ENCODE measurements around the gene MBNL2. TPM values are rescaled to one million over a fixed set of nuclear protein-coding genes. Genes with fewer than 3 reads are reported as not detected.

MBNL2 gene
- 10 to 100 TPM; 33.0 to 36.2 TPM for total RNA-seq
- polyA plus RNA-seq: 10 to 100 TPM; 20.1 to 23.7 TPM

- H3K4me3 Mint-ChIP-seq: peak within 1 kb of the TSS; percentile 91 to 96 (median 94)
Measured at GRCh38 chr13:97221989-97222700, at the start of gene MBNL2. Gene MBNL2 (plus strand): TSS chr13:97222333. CDS start chr13:97276236, 53,903 bp downstream.

GRCh38 chr13:97174638-97175037 lies 47.5 kb upstream of the MBNL2 start:
- ChIA-PET CTCF (ENCODE audit: partially characterized antibody) (no interaction called here), POLR2A (ENCODE audit: partially characterized antibody) (no interaction called here)
- peaks cover 3 to 12% of the 10 kb centered on the region in 2 donors for H3K27me3 Mint-ChIP-seq
- no peak overlapping the region for H3K27ac Mint-ChIP-seq
- Histone ChIP-seq H3K9me3 (ENCODE audit: control insufficient read depth in 1 of 2, low read length in 2 of 2) (no peaks in the 10 kb centered on the region), H3K4me1 (ENCODE audit: insufficient read depth, low read length) (no peaks in the 10 kb centered on the region), H3K4me3 (ENCODE audit: low read length in 2 of 2) (no peak overlapping the region), H3K36me3 (ENCODE audit: insufficient read depth, low read length) (no peaks in the 10 kb centered on the region), H3K27ac (ENCODE audit: low read depth, low read length) (no peak overlapping the region), H3K27me3 (ENCODE audit: insufficient read depth, low read length) (no peaks in the 10 kb centered on the region)
- DNase-seq: no peak
- no peaks in the 10 kb centered on the region for H3K36me3 Mint-ChIP-seq
- intact Hi-C loops (cut with micrococcal nuclease): no loop called here
- peaks cover 0 to 6% (median 2%) of the 10 kb centered on the region in 8 donors for H3K9me3 Mint-ChIP-seq
- H3K4me1 Mint-ChIP-seq: peaks cover 0 to 2% (median 0%) of the 10 kb centered on the region in 4 donors
- no peak overlapping the region for H3K4me3 Mint-ChIP-seq

More at GRCh38 chr13:97221989-97222700, at the start of gene MBNL2:
- H3K27ac ChIP-seq (ENCODE audit: low read depth, low read length): peak within 1 kb of the TSS; percentile 90
- no peaks in the 10 kb centered on the region for H3K27me3 ChIP-seq (ENCODE audit: insufficient read depth, low read length)
- peaks cover 42% of the 10 kb centered on the region for H3K4me1 ChIP-seq (ENCODE audit: insufficient read depth, low read length)
- ChIA-PET POLR2A (ENCODE audit: partially characterized antibody) (interaction anchor here (1.0 to 7.0 kb wide), 7 partner anchors 8 to 212 kb away, joined by 3 to 85 read pairs (median 4); partner anchors contain the start of gene RAP2A), CTCF (ENCODE audit: partially characterized antibody) (interaction anchor here (1.3 to 7.8 kb wide), 7 partner anchors 10 to 211 kb away, joined by 3 to 72 read pairs (median 11); partner anchors contain the start of gene RAP2A)
- peak within 1 kb of the TSS; percentile 96 to 99 (median 98) for H3K27ac Mint-ChIP-seq
- no peaks in the 10 kb centered on the region for H3K9me3 Mint-ChIP-seq
- H3K36me3 Mint-ChIP-seq: peaks cover 0 to 18% of the 10 kb centered on the region in 2 donors
- peak within 1 kb of the TSS; percentile 49 to 76 for H3K4me3 ChIP-seq (ENCODE audit: low read length in 2 of 2)
- intact Hi-C loops (cut with micrococcal nuclease): loop anchor here (1.0 to 5.0 kb wide), 3 partner anchors 17 to 755 kb away; no protein-coding TSS in a partner anchor
- peak; percentile 82 to 95 (median 84) for DNase-seq
- H3K36me3 ChIP-seq (ENCODE audit: insufficient read depth, low read length): no peaks in the 10 kb centered on the region
- H3K27me3 Mint-ChIP-seq: no peaks in the 10 kb centered on the region
- H3K9me3 ChIP-seq (ENCODE audit: control insufficient read depth in 1 of 2, low read length in 2 of 2): no peaks in the 10 kb centered on the region
- H3K4me1 Mint-ChIP-seq: peaks cover 25 to 52% (median 34%) of the 10 kb centered on the region in 4 donors

- intact Hi-C loops (cut with micrococcal nuclease): no loop called here
Measured at GRCh38 chr13:97175041-97175440, 47.1 kb upstream of the MBNL2 start.

GRCh38 chr13:97179501-97179900 lies 42.6 kb upstream of the MBNL2 start:
- Mint-ChIP-seq H3K9me3 (peaks cover 0 to 6% (median 1%) of the 10 kb centered on the region in 8 donors), H3K36me3 (no peaks in the 10 kb centered on the region), H3K27me3 (peaks cover 9% of the 10 kb centered on the region in 2 donors), H3K4me3 (no peak overlapping the region), H3K27ac (no peak overlapping the region), H3K4me1 (peaks cover 0 to 1% (median 0%) of the 10 kb centered on the region in 4 donors)
- intact Hi-C loops (cut with micrococcal nuclease): no loop called here
- no peaks in the 10 kb centered on the region for H3K36me3 ChIP-seq (ENCODE audit: insufficient read depth, low read length)
- H3K4me3 ChIP-seq (ENCODE audit: low read length in 2 of 2): no peak overlapping the region
- DNase-seq: no peak
- CTCF ChIA-PET (ENCODE audit: partially characterized antibody): no interaction called here
- H3K9me3 ChIP-seq (ENCODE audit: control insufficient read depth in 1 of 2, low read length in 2 of 2): no peaks in the 10 kb centered on the region
- POLR2A ChIA-PET (ENCODE audit: partially characterized antibody): no interaction called here
- H3K4me1 ChIP-seq (ENCODE audit: insufficient read depth, low read length): no peaks in the 10 kb centered on the region
- H3K27me3 ChIP-seq (ENCODE audit: insufficient read depth, low read length): no peaks in the 10 kb centered on the region
- H3K27ac ChIP-seq (ENCODE audit: low read depth, low read length): no peak overlapping the region

More at GRCh38 chr13:97175041-97175440, 47.1 kb upstream of the MBNL2 start:
- Histone ChIP-seq H3K27me3 (ENCODE audit: insufficient read depth, low read length) (no peaks in the 10 kb centered on the region), H3K4me1 (ENCODE audit: insufficient read depth, low read length) (no peaks in the 10 kb centered on the region), H3K9me3 (ENCODE audit: control insufficient read depth in 1 of 2, low read length in 2 of 2) (no peaks in the 10 kb centered on the region), H3K36me3 (ENCODE audit: insufficient read depth, low read length) (no peaks in the 10 kb centered on the region), H3K4me3 (ENCODE audit: low read length in 2 of 2) (no peak overlapping the region), H3K27ac (ENCODE audit: low read depth, low read length) (no peak overlapping the region)
- ChIA-PET POLR2A (ENCODE audit: partially characterized antibody) (no interaction called here), CTCF (ENCODE audit: partially characterized antibody) (no interaction called here)
- Mint-ChIP-seq H3K4me3 (no peak overlapping the region), H3K4me1 (peaks cover 0 to 2% (median 0%) of the 10 kb centered on the region in 4 donors), H3K27ac (no peak overlapping the region), H3K9me3 (peaks cover 0 to 6% (median 2%) of the 10 kb centered on the region in 8 donors), H3K27me3 (peaks cover 5 to 11% of the 10 kb centered on the region in 2 donors), H3K36me3 (no peaks in the 10 kb centered on the region)
- no peak for DNase-seq

- no peaks in the 10 kb centered on the region for H3K27me3 ChIP-seq (ENCODE audit: insufficient read depth, low read length)
- no peak overlapping the region for H3K27ac ChIP-seq (ENCODE audit: low read depth, low read length)
- H3K9me3 ChIP-seq (ENCODE audit: control insufficient read depth in 1 of 2, low read length in 2 of 2): no peaks in the 10 kb centered on the region
- H3K36me3 ChIP-seq (ENCODE audit: insufficient read depth, low read length): no peaks in the 10 kb centered on the region
- Mint-ChIP-seq H3K36me3 (no peaks in the 10 kb centered on the region), H3K4me1 (peaks cover 0 to 1% (median 0%) of the 10 kb centered on the region in 4 donors), H3K9me3 (peaks cover 0 to 2% (median 0%) of the 10 kb centered on the region in 8 donors), H3K27me3 (peaks cover 6 to 10% of the 10 kb centered on the region in 2 donors), H3K27ac (no peak overlapping the region), H3K4me3 (no peak overlapping the region)
- H3K4me3 ChIP-seq (ENCODE audit: low read length in 2 of 2): no peak overlapping the region
- no peak for DNase-seq
- H3K4me1 ChIP-seq (ENCODE audit: insufficient read depth, low read length): no peaks in the 10 kb centered on the region
- ChIA-PET POLR2A (ENCODE audit: partially characterized antibody) (no interaction called here), CTCF (ENCODE audit: partially characterized antibody) (interaction anchor here (1.6 kb wide), 1 partner anchor 72 kb away, joined by 4 read pairs; no protein-coding TSS in a partner anchor)
- intact Hi-C loops (cut with micrococcal nuclease): no loop called here
Measured at GRCh38 chr13:97182111-97182890, 39.8 kb upstream of the MBNL2 start.

- intact Hi-C loops (cut with micrococcal nuclease): no loop called here
- Histone ChIP-seq H3K4me3 (ENCODE audit: low read length in 2 of 2) (no peak overlapping the region), H3K27me3 (ENCODE audit: insufficient read depth, low read length) (no peaks in the 10 kb centered on the region), H3K36me3 (ENCODE audit: insufficient read depth, low read length) (no peaks in the 10 kb centered on the region), H3K4me1 (ENCODE audit: insufficient read depth, low read length) (no peaks in the 10 kb centered on the region), H3K27ac (ENCODE audit: low read depth, low read length) (no peak overlapping the region), H3K9me3 (ENCODE audit: control insufficient read depth in 1 of 2, low read length in 2 of 2) (no peaks in the 10 kb centered on the region)
- no peak for DNase-seq
- ChIA-PET CTCF (ENCODE audit: partially characterized antibody) (no interaction called here), POLR2A (ENCODE audit: partially characterized antibody) (no interaction called here)
- Mint-ChIP-seq H3K27ac (no peak overlapping the region), H3K4me1 (peaks cover 7 to 9% (median 8%) of the 10 kb centered on the region in 4 donors), H3K36me3 (no peaks in the 10 kb centered on the region), H3K27me3 (peaks cover 6 to 11% of the 10 kb centered on the region in 2 donors), H3K9me3 (peaks cover 0 to 2% (median 0%) of the 10 kb centered on the region in 8 donors), H3K4me3 (no peak overlapping the region)
Measured at GRCh38 chr13:97185291-97185690, 36.8 kb upstream of the MBNL2 start.

- intact Hi-C loops (cut with micrococcal nuclease): no loop called here
- H3K36me3 Mint-ChIP-seq: no peaks in the 10 kb centered on the region
- CTCF ChIA-PET (ENCODE audit: partially characterized antibody): no interaction called here
Measured at GRCh38 chr13:97185751-97186150, 36.4 kb upstream of the MBNL2 start.

More at GRCh38 chr13:97185751-97186150, 36.4 kb upstream of the MBNL2 start:
- H3K27ac Mint-ChIP-seq: no peak overlapping the region
- no peaks in the 10 kb centered on the region for H3K27me3 ChIP-seq (ENCODE audit: insufficient read depth, low read length)
- DNase-seq: no peak
- H3K9me3 ChIP-seq (ENCODE audit: control insufficient read depth in 1 of 2, low read length in 2 of 2): no peaks in the 10 kb centered on the region
- no peak overlapping the region for H3K4me3 Mint-ChIP-seq
- H3K27me3 Mint-ChIP-seq: peaks cover 6 to 11% of the 10 kb centered on the region in 2 donors
- no peaks in the 10 kb centered on the region for H3K36me3 ChIP-seq (ENCODE audit: insufficient read depth, low read length)
- peaks cover 0 to 2% (median 0%) of the 10 kb centered on the region in 8 donors for H3K9me3 Mint-ChIP-seq
- H3K4me3 ChIP-seq (ENCODE audit: low read length in 2 of 2): no peak overlapping the region
- peaks cover 7 to 9% (median 8%) of the 10 kb centered on the region in 4 donors for H3K4me1 Mint-ChIP-seq
- no peaks in the 10 kb centered on the region for H3K4me1 ChIP-seq (ENCODE audit: insufficient read depth, low read length)
- H3K27ac ChIP-seq (ENCODE audit: low read depth, low read length): no peak overlapping the region
- POLR2A ChIA-PET (ENCODE audit: partially characterized antibody): no interaction called here

Measured in CD4-positive, alpha-beta memory T cell (primary cell).